Stimulated activated CD4-positive, alpha-beta T cell treated with anti-CD3 and anti-CD28 coated beads, Interleukin-4, amount 100 ng/mL, for 48 hours (primary cell): ENCODE data around the gene VRTN.
A peak's percentile ranks its signal among the peaks of the same experiment; 100 is the strongest.

Experiments used
- DNase-seq, 2 donors: peaks; one replicate each; pipeline ENCODE4 v3.0.0-alpha.2; 2020; ENCODE audit warnings: low read depth in 2 of 2

The VRTN gene

GRCh38 chr14:74392616-74393570 is 44.6 kb downstream of the VRTN start:
- DNase-seq = no peak

- DNase-seq = no peak
Measured at GRCh38 chr14:74394549-74394948, 46.3 kb downstream of the VRTN start.

GRCh38 chr14:74395094-74395493 is 46.8 kb downstream of the VRTN start:
- DNase-seq = no peak

- no peak for DNase-seq
Measured at GRCh38 chr14:74400031-74400685, 51.9 kb downstream of the VRTN start.

- DNase-seq = no peak
Measured at GRCh38 chr14:74400919-74401503, 52.7 kb downstream of the VRTN start.

GRCh38 chr14:74401504-74402241 is 53.4 kb downstream of the VRTN start:
- DNase-seq = peak; percentile 35 to 44

GRCh38 chr14:74402401-74403251 is 54.4 kb downstream of the VRTN start:
- no peak for DNase-seq

- no peak for DNase-seq
Measured at GRCh38 chr14:74403619-74404417, 55.5 kb downstream of the VRTN start.

- DNase-seq = no peak
Measured at GRCh38 chr14:74404435-74404834, 56.2 kb downstream of the VRTN start.

GRCh38 chr14:74405663-74406062 is 57.4 kb downstream of the VRTN start:
- no peak for DNase-seq

GRCh38 chr14:74407021-74407800 is 58.9 kb downstream of the VRTN start:
- no peak for DNase-seq

GRCh38 chr14:74407801-74408154 is 59.5 kb downstream of the VRTN start:
- no peak for DNase-seq

GRCh38 chr14:74408870-74409269 is 60.6 kb downstream of the VRTN start:
- no peak for DNase-seq

GRCh38 chr14:74409441-74409840 is 61.2 kb downstream of the VRTN start:
- DNase-seq = no peak
